ENCODE measurements around the gene CHRM5. TPM values are rescaled to one million over a fixed set of nuclear protein-coding genes. Genes with fewer than 3 reads are reported as not detected.

The CHRM5 gene
- total and polyA plus RNA-seq, 2 of the 8 experiments (the other 6 are each of a cell fraction or from before 2014, with no cell fraction given): not detected

- no peak for TF ChIP-seq CHD7 (IDR thresholded peaks at IDR 0.05; ENCODE audit: insufficient replicate concordance, low read length)
- TF ChIP-seq EP300 (IDR thresholded peaks at IDR 0.05; ENCODE audit: borderline replicate concordance in 1 of 2, low read depth in 2 of 2, low read length in 2 of 2): no peak
Observed at GRCh38 chr15:34001536-34001935, 33.2 kb downstream of the CHRM5 start (continued).
